Measurements from ENCODE around the gene SLC10A3.
"Not testable (repeated sequence)": the region's sequence is repeated elsewhere in the genome, so short reads cannot be mapped to it uniquely, and the experiment has no call there.

The SLC10A3 gene

DNA sequence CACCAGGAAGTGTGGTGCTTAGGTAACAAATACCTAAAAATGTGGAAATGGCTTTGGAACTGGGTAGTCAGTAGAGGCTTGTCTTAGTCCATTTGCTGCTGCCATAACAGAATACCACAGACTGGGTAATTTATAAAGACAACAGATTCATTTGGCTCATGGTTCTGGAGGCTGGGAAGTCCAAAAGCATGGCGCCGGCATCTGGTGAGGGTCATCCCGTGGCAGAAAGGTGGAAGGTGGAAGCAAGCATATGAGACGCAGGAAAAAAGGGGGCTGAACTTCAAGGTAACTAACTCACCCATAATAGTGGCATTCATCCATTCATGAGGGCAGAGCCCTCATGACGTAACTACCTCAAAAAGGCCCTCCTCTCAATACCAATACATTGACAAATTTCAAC is 19.0 kb upstream of the SLC10A3 start:
- no peak overlapping the region for H3K4me3 ChIP-seq

DNA sequence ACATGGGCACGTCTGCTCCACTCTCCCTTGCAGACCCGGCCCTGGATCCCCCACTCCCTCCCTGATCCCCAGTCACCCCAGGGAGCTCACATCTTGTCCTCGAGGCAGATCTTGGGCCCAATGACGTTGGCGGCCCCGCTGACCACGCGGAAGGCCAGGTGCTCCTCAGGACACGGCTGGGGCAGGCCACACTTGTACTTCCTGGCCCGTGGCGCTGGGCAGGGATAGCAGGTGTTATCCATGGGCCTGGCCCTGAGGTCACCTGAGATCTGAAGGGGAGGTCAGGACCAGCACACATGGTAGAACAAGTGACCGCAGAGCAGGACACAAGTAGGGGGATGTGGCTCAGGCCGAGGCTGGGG is 17.9 kb upstream of the SLC10A3 start:
- H3K27ac ChIP-seq = no peak overlapping the region
- H3K4me3 ChIP-seq = no peak overlapping the region
- DNase-seq (ENCODE audit: low spot score) = no peak
- TF ChIP-seq CTCF (IDR thresholded peaks at IDR 0.05) = no peak

More for the DNA sequence above, 19.0 kb upstream of the SLC10A3 start:
- TF ChIP-seq CTCF (IDR thresholded peaks at IDR 0.05) = no peak
- DNase-seq (ENCODE audit: low spot score) = no peak
- no peak overlapping the region for H3K27ac ChIP-seq

GRCh38 chrX:154507673-154508383 is 17.4 kb upstream of the SLC10A3 start:
- Histone ChIP-seq H3K27ac (no peak overlapping the region), H3K4me3 (no peak overlapping the region)
- TF ChIP-seq CTCF (IDR thresholded peaks at IDR 0.05) = no peak
- no peak for DNase-seq (ENCODE audit: low spot score)

- H3K4me3 ChIP-seq = no peak overlapping the region
- no peak for TF ChIP-seq CTCF (IDR thresholded peaks at IDR 0.05)
- H3K27ac ChIP-seq = no peak overlapping the region
- DNase-seq (ENCODE audit: low spot score) = no peak
Measured at GRCh38 chrX:154506483-154507332, 16.3 kb upstream of the SLC10A3 start.

- no peak overlapping the region for H3K27ac ChIP-seq
- no peak for TF ChIP-seq CTCF (IDR thresholded peaks at IDR 0.05)
- no peak overlapping the region for H3K4me3 ChIP-seq
- DNase-seq (ENCODE audit: low spot score) = no peak
Measured at GRCh38 chrX:154505734-154506133, 15.3 kb upstream of the SLC10A3 start.

DNA sequence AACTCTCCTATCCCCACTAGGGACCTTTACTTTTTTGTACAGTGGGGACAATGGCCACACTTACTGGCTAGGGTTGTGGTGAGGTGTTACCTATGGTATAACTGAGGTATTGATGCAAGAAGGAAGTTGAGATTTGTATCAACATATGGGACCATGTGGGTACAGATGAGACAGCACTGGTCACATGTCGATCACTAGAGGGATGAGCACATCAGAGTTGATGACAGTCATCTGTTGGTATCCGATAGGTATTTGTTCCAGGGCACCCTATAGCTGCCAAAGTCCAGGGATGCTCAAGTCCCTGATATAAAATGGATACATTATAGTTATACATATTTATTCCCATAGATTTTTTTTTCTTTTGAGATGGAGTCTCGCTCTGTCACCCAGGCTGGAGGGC is 12.6 kb upstream of the SLC10A3 start:
- no peak for DNase-seq (ENCODE audit: low spot score)
- Histone ChIP-seq H3K27ac (no peak overlapping the region), H3K4me3 (no peak overlapping the region)
- TF ChIP-seq CTCF (IDR thresholded peaks at IDR 0.05) = no peak

- Histone ChIP-seq H3K27ac (no peak overlapping the region), H3K4me3 (no peak overlapping the region)
- DNase-seq (ENCODE audit: low spot score) = no peak
- TF ChIP-seq CTCF (IDR thresholded peaks at IDR 0.05) = no peak
Measured at GRCh38 chrX:154502098-154502497, 11.7 kb upstream of the SLC10A3 start.

DNA sequence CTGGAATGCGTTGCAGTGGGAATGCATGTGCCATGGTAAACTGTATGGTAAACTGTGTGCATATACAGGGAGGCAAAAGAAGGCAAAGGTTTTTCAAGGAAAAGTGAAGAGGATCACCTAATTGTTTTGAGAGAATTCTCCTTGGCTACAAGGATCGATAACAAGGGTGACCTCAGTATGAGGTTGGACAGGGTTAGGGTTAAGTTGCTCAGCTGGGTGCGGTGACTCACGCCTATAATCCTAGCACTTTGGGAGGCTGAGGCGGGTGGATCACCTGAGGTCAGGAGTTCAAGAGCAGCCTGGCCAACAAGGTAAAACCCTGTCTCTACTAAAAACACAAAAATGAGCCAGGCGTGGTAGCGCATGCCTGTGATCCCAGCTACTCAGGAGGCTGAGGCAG is 11.0 kb upstream of the SLC10A3 start:
- not testable (repeated sequence) for DNase-seq (ENCODE audit: low spot score); H3K27ac ChIP-seq; H3K4me3 ChIP-seq

DNA sequence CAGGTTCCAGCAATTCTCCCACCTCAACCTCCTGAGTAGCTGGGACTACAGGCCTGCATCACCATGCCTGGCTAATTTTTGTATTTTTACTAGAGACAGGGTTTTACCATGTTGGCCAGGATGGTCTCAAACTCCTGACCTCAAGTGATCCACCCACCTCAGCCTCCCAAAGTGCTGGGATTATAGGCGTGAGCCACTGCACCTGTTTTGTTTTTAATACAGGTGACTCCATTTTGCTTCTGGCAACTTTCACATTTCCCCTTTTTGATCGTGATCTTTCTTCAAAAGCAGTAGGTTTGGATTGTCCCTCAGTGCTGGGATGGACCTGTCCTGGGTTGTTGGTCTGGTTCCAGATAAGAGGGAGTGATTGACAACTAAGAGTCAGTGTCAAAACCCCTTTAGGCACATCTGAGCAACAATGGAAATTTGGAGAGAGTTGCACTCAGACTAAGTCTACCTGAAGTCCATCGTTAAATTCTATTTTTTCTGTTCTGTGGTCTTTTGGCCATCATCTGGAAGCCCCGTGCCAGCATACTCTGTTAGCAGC is 6.2 kb upstream of the SLC10A3 start:
- not testable (repeated sequence) for H3K4me3 ChIP-seq; H3K27ac ChIP-seq; DNase-seq (ENCODE audit: low spot score)

All from coronary artery (tissue), 2 donors.